HEK293 (cell line): ENCODE data around the gene MEP1A.
A peak's percentile ranks its signal among the peaks of the same experiment; 100 is the strongest.

ENCODE experiments used
- CTCF ChIA-PET: fragments of 350-600 bp; formaldehyde crosslinking; extraction: SDS; loops from one replicate; lab custom pipeline; 2021; ENCODE audit warnings: antibody characterized with exemption; lab: Yijun Ruan, JAX
- POLR2A ChIA-PET: fragments of 300-600 bp; formaldehyde crosslinking; extraction: SDS; loops from one replicate; lab custom pipeline; 2020; ENCODE audit warnings: antibody characterized with exemption, inconsistent platforms; lab: Yijun Ruan, JAX
- H3K27ac ChIP-seq: fragments of 200-500 bp; sonication (Bioruptor generic); 2 replicates; pipeline ENCODE4 v1.5.1; 2014; ENCODE audit warnings: low read depth, low read length, control low read depth, inconsistent platforms; ENCODE audit errors: extremely low read depth
- H3K36me3 ChIP-seq, 2 experiments: fragments of 200-500 bp in 1 of 2; sonication (Bioruptor generic) in 1 of 2; 1 replicate in 1 of 2; 2 replicates in 1 of 2; pipeline ENCODE4 v1.5.1; 2014 to 2017; ENCODE audit warnings: inconsistent platforms in 2 of 2, low read length in 2 of 2; ENCODE audit not compliant: control insufficient read depth in 2 of 2, insufficient read depth in 1 of 2
- H3K4me1 ChIP-seq: fragments of 200-500 bp; sonication (Bioruptor generic); 2 replicates; pipeline ENCODE4 v1.5.1; 2014; ENCODE audit warnings: mild to moderate bottlenecking, low read length, inconsistent platforms; ENCODE audit not compliant: control insufficient read depth, insufficient read depth
- H3K4me3 ChIP-seq: 2 replicates; pipeline ENCODE4 v1.5.1; 2011; ENCODE audit warnings: low read depth, mild to moderate bottlenecking, control low read depth, low read length, moderate library complexity
- H3K9me3 ChIP-seq: fragments of 200-500 bp; sonication (Bioruptor generic); 2 replicates; pipeline ENCODE4 v1.5.1; 2014; ENCODE audit warnings: low read depth, low read length, inconsistent platforms; ENCODE audit not compliant: control insufficient read depth, insufficient read depth
- GFI1B ChIP-seq: fragments of 450-650 bp; formaldehyde crosslinking; IDR thresholded peaks from 2 replicates; pipeline ENCODE4 v1.5.1; 2016; ENCODE audit warnings: missing biosample characterization, missing genetic modification characterization
- IKZF3 ChIP-seq: fragments of 450-650 bp; IDR thresholded peaks from 2 replicates; pipeline ENCODE4 v1.5.0; 2018; ENCODE audit warnings: missing biosample characterization, mild to moderate bottlenecking, missing genetic modification characterization, moderate library complexity
- KLF1 ChIP-seq: fragments of 450-650 bp; formaldehyde crosslinking; IDR thresholded peaks from 2 replicates; pipeline ENCODE4 v1.5.1; 2016; ENCODE audit warnings: missing biosample characterization, missing genetic modification characterization
- SP7 ChIP-seq: fragments of 450-650 bp; formaldehyde crosslinking; IDR thresholded peaks from 2 replicates; pipeline ENCODE4 v1.5.1; 2016; ENCODE audit warnings: missing biosample characterization, missing genetic modification characterization
- ZBTB48 ChIP-seq: fragments of 450-650 bp; formaldehyde crosslinking; IDR thresholded peaks from 2 replicates; pipeline ENCODE4 v1.5.1; 2016; ENCODE audit warnings: missing biosample characterization, missing genetic modification characterization
- ZNF133 ChIP-seq: fragments of 450-650 bp; formaldehyde crosslinking; IDR thresholded peaks from 2 replicates; pipeline ENCODE4 v1.5.1; 2016; ENCODE audit warnings: missing biosample characterization, missing genetic modification characterization
- ZNF157 ChIP-seq: fragments of 450-650 bp; formaldehyde crosslinking; IDR thresholded peaks from 2 replicates; pipeline ENCODE4 v1.5.1; 2016; ENCODE audit warnings: missing biosample characterization, missing genetic modification characterization
- ZNF169 ChIP-seq: fragments of 450-650 bp; formaldehyde crosslinking; IDR thresholded peaks from 2 replicates; pipeline ENCODE4 v1.5.1; 2016; ENCODE audit warnings: missing biosample characterization, missing genetic modification characterization
- ZNF175 ChIP-seq: fragments of 450-650 bp; formaldehyde crosslinking; IDR thresholded peaks from 2 replicates; pipeline ENCODE4 v1.5.1; 2016; ENCODE audit warnings: missing biosample characterization, missing genetic modification characterization
- ZNF2 ChIP-seq: fragments of 450-650 bp; formaldehyde crosslinking; IDR thresholded peaks from 2 replicates; pipeline ENCODE4 v1.5.1; 2016; ENCODE audit warnings: missing biosample characterization, missing genetic modification characterization
- ZNF426 ChIP-seq: fragments of 450-650 bp; formaldehyde crosslinking; IDR thresholded peaks from 2 replicates; pipeline ENCODE4 v1.5.1; 2017; ENCODE audit warnings: missing biosample characterization, missing genetic modification characterization, mild to moderate bottlenecking, inconsistent platforms, moderate library complexity
- ZNF510 ChIP-seq: fragments of 450-650 bp; formaldehyde crosslinking; IDR thresholded peaks from 2 replicates; pipeline ENCODE4 v1.5.1; 2018; ENCODE audit warnings: mild to moderate bottlenecking, missing genetic modification characterization, missing biosample characterization; ENCODE audit not compliant: insufficient replicate concordance
- ZNF521 ChIP-seq: fragments of 450-650 bp; formaldehyde crosslinking; IDR thresholded peaks from 2 replicates; pipeline ENCODE4 v1.5.1; 2017; ENCODE audit warnings: missing biosample characterization, mild to moderate bottlenecking, missing genetic modification characterization
- ZNF549 ChIP-seq: fragments of 450-650 bp; IDR thresholded peaks from 2 replicates; pipeline ENCODE4 v1.5.1; 2018; ENCODE audit warnings: missing biosample characterization, missing genetic modification characterization, mild to moderate bottlenecking, inconsistent platforms, moderate library complexity
- ZNF596 ChIP-seq: fragments of 450-650 bp; IDR thresholded peaks from 2 replicates; pipeline ENCODE4 v1.5.0; 2018; ENCODE audit warnings: missing biosample characterization, mild to moderate bottlenecking, missing genetic modification characterization, moderate library complexity
- ZNF629 ChIP-seq: fragments of 450-650 bp; formaldehyde crosslinking; IDR thresholded peaks from 2 replicates; pipeline ENCODE4 v1.5.1; 2017; ENCODE audit warnings: missing biosample characterization, missing genetic modification characterization
- ZNF670 ChIP-seq: fragments of 450-650 bp; formaldehyde crosslinking; IDR thresholded peaks from 2 replicates; pipeline ENCODE4 v1.5.1; 2016; ENCODE audit warnings: missing biosample characterization, missing genetic modification characterization, low read depth
- ZXDB ChIP-seq: fragments of 450-650 bp; formaldehyde crosslinking; IDR thresholded peaks from 2 replicates; pipeline ENCODE4 v1.5.1; 2016; ENCODE audit warnings: missing biosample characterization, missing genetic modification characterization
- TF ChIP-seq, protein P1 (sequence below): fragments of 450-650 bp; formaldehyde crosslinking; IDR thresholded peaks from 2 replicates; pipeline ENCODE4 v1.5.1; 2016; ENCODE audit warnings: missing biosample characterization, missing genetic modification characterization, low read depth
- TF ChIP-seq, protein P2 (sequence below): IDR thresholded peaks from 2 replicates; pipeline ENCODE4 v1.6.1; 2011; ENCODE audit warnings: mild to moderate bottlenecking, low read depth, low read length, borderline replicate concordance
- TF ChIP-seq, protein P3 (sequence below): fragments of 450-650 bp; formaldehyde crosslinking; IDR thresholded peaks from 2 replicates; pipeline ENCODE4 v1.5.1; 2016; ENCODE audit warnings: missing biosample characterization, missing genetic modification characterization
- TF ChIP-seq, protein P4 (sequence below): fragments of 450-650 bp; formaldehyde crosslinking; IDR thresholded peaks from 2 replicates; pipeline ENCODE4 v1.5.1; 2016; ENCODE audit warnings: missing biosample characterization, missing genetic modification characterization
- TF ChIP-seq, protein P5 (sequence below): fragments of 450-650 bp; formaldehyde crosslinking; IDR thresholded peaks from 2 replicates; pipeline ENCODE4 v1.5.1; 2016; ENCODE audit warnings: missing biosample characterization, missing genetic modification characterization

MEP1A gene

DNA sequence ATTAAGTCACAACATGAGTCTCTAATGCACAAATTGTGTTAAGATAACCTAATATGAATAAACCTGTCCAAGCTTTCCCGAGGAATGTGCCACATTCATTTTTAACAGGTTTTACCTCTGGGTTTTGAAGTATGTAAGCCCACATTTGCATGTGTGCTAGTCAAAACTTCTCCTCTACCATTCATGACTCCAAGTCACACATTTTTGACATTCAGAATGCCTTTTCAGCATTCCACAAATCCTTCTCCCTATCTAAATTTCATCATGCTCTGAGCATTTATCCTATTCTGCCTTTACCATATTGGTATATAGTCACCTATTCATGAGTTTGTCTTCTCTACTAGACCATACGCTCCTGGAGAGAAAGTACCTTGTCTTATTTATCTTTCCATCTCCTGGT, 72.0 kb downstream of the MEP1A start:
- no peak overlapping the region for H3K4me3 ChIP-seq
- POLR2A ChIA-PET = no interaction called here
- TF ChIP-seq ZNF596 = no peak
- TF ChIP-seq ZNF510 (tag by site-specific recombination) = no peak
- no peak for TF ChIP-seq ZNF2 (tag by site-specific recombination)
- TF ChIP-seq, protein P1, sequence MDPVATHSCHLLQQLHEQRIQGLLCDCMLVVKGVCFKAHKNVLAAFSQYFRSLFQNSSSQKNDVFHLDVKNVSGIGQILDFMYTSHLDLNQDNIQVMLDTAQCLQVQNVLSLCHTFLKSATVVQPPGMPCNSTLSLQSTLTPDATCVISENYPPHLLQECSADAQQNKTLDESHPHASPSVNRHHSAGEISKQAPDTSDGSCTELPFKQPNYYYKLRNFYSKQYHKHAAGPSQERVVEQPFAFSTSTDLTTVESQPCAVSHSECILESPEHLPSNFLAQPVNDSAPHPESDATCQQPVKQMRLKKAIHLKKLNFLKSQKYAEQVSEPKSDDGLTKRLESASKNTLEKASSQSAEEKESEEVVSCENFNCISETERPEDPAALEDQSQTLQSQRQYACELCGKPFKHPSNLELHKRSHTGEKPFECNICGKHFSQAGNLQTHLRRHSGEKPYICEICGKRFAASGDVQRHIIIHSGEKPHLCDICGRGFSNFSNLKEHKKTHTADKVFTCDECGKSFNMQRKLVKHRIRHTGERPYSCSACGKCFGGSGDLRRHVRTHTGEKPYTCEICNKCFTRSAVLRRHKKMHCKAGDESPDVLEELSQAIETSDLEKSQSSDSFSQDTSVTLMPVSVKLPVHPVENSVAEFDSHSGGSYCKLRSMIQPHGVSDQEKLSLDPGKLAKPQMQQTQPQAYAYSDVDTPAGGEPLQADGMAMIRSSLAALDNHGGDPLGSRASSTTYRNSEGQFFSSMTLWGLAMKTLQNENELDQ = no peak
- TF ChIP-seq SP7 (tag by site-specific recombination) = no peak
- TF ChIP-seq ZBTB48 = no peak
- no peak for TF ChIP-seq ZNF157 (tag by site-specific recombination)
- TF ChIP-seq, protein P2, sequence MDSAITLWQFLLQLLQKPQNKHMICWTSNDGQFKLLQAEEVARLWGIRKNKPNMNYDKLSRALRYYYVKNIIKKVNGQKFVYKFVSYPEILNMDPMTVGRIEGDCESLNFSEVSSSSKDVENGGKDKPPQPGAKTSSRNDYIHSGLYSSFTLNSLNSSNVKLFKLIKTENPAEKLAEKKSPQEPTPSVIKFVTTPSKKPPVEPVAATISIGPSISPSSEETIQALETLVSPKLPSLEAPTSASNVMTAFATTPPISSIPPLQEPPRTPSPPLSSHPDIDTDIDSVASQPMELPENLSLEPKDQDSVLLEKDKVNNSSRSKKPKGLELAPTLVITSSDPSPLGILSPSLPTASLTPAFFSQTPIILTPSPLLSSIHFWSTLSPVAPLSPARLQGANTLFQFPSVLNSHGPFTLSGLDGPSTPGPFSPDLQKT = no peak
- TF ChIP-seq ZNF549 (tag by site-specific recombination) = no peak
- TF ChIP-seq, protein P3, sequence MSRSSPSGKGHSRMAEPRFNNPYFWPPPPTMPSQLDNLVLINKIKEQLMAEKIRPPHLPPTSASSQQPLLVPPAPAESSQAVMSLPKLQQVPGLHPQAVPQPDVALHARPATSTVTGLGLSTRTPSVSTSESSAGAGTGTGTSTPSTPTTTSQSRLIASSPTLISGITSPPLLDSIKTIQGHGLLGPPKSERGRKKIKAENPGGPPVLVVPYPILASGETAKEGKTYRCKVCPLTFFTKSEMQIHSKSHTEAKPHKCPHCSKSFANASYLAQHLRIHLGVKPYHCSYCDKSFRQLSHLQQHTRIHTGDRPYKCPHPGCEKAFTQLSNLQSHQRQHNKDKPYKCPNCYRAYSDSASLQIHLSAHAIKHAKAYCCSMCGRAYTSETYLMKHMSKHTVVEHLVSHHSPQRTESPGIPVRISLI (tag by site-specific recombination) = no peak
- H3K9me3 ChIP-seq = no peaks in the 10 kb centered on the region
- CTCF ChIA-PET = interaction anchor here (0.7 to 3.3 kb wide), 4 partner anchors 9 to 490 kb away, joined by 3 to 18 read pairs (median 4); no protein-coding TSS in a partner anchor
- no peak overlapping the region for H3K27ac ChIP-seq
- H3K4me1 ChIP-seq = no peaks in the 10 kb centered on the region
- H3K36me3 ChIP-seq = no peaks in the 10 kb centered on the region

DNA sequence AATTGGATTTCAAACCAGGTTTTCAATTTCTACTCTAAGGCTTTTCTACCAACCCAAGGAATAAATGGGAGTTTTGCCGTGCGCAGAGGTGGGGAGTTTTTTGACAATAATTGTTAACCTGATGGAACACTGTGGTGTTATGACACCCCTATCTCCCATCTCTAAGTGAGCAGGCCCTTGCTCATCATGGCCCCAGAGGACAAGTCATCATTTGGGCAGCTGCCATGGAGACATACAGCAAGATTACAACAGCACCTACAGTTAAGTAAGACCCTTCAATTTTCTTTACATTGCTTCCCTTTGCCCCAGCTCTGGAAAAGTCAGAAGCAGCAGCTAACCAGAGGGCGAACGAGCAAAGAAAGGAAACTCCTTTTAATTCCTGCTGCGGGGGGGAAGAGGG, 74.2 kb downstream of the MEP1A start:
- H3K9me3 ChIP-seq = no peaks in the 10 kb centered on the region
- no peaks in the 10 kb centered on the region for H3K36me3 ChIP-seq
- H3K4me3 ChIP-seq = no peak overlapping the region
- H3K27ac ChIP-seq = no peak overlapping the region
- ChIA-PET CTCF (interaction anchor here (1.1 kb wide), 1 partner anchor 20 kb away, joined by 3 read pairs; no protein-coding TSS in a partner anchor), POLR2A (no interaction called here)
- H3K4me1 ChIP-seq = no peaks in the 10 kb centered on the region
- TF ChIP-seq ZNF169 (tag by site-specific recombination) (no peak), ZNF175 (tag by site-specific recombination) (no peak), ZNF629 (no peak), ZNF549 (tag by site-specific recombination) (peak; percentile 87)

DNA sequence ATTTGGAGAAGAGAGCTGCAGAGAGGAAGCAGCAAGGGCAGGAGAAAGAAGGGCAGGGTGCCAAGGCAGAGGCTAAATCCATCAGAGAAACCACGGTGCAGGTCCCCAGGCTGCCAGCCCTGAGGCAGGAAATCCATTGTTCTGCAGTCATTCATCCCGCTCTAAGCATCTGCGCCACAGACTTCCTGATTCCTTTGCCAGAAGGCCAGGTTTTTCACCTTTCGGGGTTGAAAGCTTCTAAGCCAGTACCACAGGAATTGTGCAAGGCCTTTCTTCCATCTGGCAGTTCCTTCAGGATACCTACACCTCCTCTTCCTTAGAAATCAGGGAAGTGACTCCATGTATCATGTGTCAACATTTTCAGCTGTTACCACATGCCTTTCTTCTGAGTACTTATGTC, 82.9 kb downstream of the MEP1A start:
- H3K9me3 ChIP-seq = no peaks in the 10 kb centered on the region
- TF ChIP-seq ZNF133 (tag by site-specific recombination) = no peak
- TF ChIP-seq ZNF521 (tag by site-specific recombination) = no peak
- TF ChIP-seq ZXDB (tag by site-specific recombination) = no peak
- TF ChIP-seq GFI1B = no peak
- no peak for TF ChIP-seq ZNF426
- TF ChIP-seq IKZF3 (tag by site-specific recombination) = no peak
- TF ChIP-seq ZNF629 = no peak
- TF ChIP-seq, protein P4, sequence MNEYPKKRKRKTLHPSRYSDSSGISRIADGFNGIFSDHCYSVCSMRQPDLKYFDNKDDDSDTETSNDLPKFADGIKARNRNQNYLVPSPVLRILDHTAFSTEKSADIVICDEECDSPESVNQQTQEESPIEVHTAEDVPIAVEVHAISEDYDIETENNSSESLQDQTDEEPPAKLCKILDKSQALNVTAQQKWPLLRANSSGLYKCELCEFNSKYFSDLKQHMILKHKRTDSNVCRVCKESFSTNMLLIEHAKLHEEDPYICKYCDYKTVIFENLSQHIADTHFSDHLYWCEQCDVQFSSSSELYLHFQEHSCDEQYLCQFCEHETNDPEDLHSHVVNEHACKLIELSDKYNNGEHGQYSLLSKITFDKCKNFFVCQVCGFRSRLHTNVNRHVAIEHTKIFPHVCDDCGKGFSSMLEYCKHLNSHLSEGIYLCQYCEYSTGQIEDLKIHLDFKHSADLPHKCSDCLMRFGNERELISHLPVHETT (tag by site-specific recombination) = no peak
- no peak for TF ChIP-seq ZNF670 (tag by site-specific recombination)
- TF ChIP-seq, protein P5, sequence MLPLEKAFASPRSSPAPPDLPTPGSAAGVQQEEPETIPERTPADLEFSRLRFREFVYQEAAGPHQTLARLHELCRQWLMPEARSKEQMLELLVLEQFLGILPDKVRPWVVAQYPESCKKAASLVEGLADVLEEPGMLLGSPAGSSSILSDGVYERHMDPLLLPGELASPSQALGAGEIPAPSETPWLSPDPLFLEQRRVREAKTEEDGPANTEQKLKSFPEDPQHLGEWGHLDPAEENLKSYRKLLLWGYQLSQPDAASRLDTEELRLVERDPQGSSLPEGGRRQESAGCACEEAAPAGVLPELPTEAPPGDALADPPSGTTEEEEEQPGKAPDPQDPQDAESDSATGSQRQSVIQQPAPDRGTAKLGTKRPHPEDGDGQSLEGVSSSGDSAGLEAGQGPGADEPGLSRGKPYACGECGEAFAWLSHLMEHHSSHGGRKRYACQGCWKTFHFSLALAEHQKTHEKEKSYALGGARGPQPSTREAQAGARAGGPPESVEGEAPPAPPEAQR (tag by site-specific recombination) = no peak
- TF ChIP-seq KLF1 = no peak
- H3K27ac ChIP-seq = no peak overlapping the region
- POLR2A ChIA-PET = no interaction called here
- no peaks in the 10 kb centered on the region for H3K36me3 ChIP-seq
- no peaks in the 10 kb centered on the region for H3K4me1 ChIP-seq
- CTCF ChIA-PET = interaction anchor here (0.7 to 1.7 kb wide), 4 partner anchors 14 to 115 kb away, joined by 3 to 9 read pairs (median 4); no protein-coding TSS in a partner anchor
- H3K4me3 ChIP-seq = no peak overlapping the region
